ENCODE measurements around the gene CTDNEP1.

DNA sequence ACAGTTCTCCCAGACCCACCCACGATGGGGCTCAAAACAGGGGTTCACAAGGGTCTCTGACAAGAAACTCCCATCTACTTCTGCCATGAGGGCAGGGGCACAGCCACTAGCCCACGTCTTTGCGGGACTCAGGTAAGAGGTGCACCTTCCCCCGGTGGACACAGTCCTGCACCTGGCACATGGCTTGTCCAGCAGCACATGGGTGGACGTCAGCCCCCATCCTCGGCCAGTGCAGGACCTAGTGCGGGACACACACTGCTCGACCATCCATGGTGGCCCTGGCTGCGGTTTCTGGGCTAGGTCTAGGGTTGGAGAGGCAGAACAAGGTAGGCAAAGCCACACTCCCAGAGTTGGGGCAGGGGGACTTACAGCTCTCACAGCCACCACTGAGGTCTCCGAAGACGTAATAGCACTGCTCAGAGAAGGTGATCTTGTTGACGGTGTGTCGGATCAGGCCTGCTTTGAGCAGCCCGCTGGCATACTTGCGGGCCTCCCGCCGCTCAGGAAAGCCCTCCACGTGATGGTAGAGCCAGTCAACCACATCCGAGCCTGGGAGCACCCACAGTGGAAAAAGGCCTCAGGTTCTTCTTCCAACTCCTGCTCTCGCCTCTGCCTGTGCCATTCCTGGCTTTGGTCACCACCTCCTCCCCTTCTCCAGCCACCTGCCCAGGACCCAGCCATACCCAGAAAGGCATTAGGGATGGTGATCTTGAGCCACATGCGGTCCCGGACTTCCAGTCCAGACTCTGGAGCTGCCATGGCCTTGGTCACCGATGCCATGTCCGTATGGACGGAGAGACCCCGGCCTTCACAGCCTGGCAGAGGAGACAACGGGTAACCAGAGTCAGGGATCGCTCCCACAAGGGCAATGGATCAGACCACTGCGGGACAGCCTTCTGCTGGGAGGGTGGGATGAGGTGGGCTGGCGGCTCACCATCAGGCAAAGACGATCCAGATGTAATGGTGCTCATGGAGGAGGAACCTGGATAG is 24.5 kb downstream of the CTDNEP1 start:
- TF ChIP-seq, protein P1, sequence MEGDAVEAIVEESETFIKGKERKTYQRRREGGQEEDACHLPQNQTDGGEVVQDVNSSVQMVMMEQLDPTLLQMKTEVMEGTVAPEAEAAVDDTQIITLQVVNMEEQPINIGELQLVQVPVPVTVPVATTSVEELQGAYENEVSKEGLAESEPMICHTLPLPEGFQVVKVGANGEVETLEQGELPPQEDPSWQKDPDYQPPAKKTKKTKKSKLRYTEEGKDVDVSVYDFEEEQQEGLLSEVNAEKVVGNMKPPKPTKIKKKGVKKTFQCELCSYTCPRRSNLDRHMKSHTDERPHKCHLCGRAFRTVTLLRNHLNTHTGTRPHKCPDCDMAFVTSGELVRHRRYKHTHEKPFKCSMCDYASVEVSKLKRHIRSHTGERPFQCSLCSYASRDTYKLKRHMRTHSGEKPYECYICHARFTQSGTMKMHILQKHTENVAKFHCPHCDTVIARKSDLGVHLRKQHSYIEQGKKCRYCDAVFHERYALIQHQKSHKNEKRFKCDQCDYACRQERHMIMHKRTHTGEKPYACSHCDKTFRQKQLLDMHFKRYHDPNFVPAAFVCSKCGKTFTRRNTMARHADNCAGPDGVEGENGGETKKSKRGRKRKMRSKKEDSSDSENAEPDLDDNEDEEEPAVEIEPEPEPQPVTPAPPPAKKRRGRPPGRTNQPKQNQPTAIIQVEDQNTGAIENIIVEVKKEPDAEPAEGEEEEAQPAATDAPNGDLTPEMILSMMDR (IDR thresholded peaks at IDR 0.05) = no peak
- no peak for TF ChIP-seq POLR2A (IDR thresholded peaks at IDR 0.05)
